GM23338 (cell line): Measurements from ENCODE around the gene SYK. TPM values are rescaled to one million over a fixed set of nuclear protein-coding genes. Genes with fewer than 3 reads are reported as not detected.

Source experiments
- ATAC-seq: fragments of 200-7000 bp; cut with Tn5 transposase; 3 replicates; pipeline ENCODE4 v1.9.1; 2020
- DNase-seq: peaks from one replicate; pipeline ENCODE4 v3.0.0-alpha.2; 2015; ENCODE audit warnings: low spot score
- H2AFZ ChIP-seq: fragments of 200-600 bp; sonication (generic); 2 replicates; pipeline ENCODE4 v1.8.0; 2016; ENCODE audit warnings: antibody characterized with exemption, mild to moderate bottlenecking, moderate library complexity
- H3F3A ChIP-seq: fragments of 200-600 bp; sonication (generic); replicated peaks from 2 replicates; pipeline ENCODE4 v1.8.0; 2017; ENCODE audit warnings: antibody characterized with exemption, mixed run types, low read depth
- H3K27ac ChIP-seq: fragments of 200-600 bp; sonication (generic); 2 replicates; pipeline ENCODE4 v1.6.1; 2016; ENCODE audit warnings: low read depth
- H3K27me3 ChIP-seq: fragments of 200-600 bp; sonication (generic); 2 replicates; pipeline ENCODE4 v1.8.0; 2016; ENCODE audit warnings: mild to moderate bottlenecking, mixed run types, moderate library complexity; ENCODE audit not compliant: insufficient read depth
- H3K36me3 ChIP-seq: fragments of 200-600 bp; sonication (generic); 2 replicates; pipeline ENCODE4 v1.8.0; 2016; ENCODE audit warnings: mild to moderate bottlenecking; ENCODE audit not compliant: insufficient read depth
- H3K4me1 ChIP-seq: fragments of 200-600 bp; sonication (generic); 2 replicates; pipeline ENCODE4 v1.8.0; 2016; ENCODE audit warnings: mild to moderate bottlenecking, moderate library complexity; ENCODE audit not compliant: insufficient read depth
- H3K4me2 ChIP-seq: fragments of 200-600 bp; sonication (generic); 2 replicates; pipeline ENCODE4 v1.7.1; 2017; ENCODE audit warnings: mixed run types
- H3K4me3 ChIP-seq: fragments of 200-600 bp; sonication (generic); 2 replicates; pipeline ENCODE4 v1.6.1; 2016; ENCODE audit warnings: mixed run types
- H3K79me2 ChIP-seq: fragments of 200-600 bp; sonication (generic); replicated peaks from 2 replicates; pipeline ENCODE4 v1.8.0; 2017; ENCODE audit warnings: mild to moderate bottlenecking; ENCODE audit not compliant: insufficient read depth
- H3K9me2 ChIP-seq: fragments of 200-600 bp; sonication (generic); 2 replicates; pipeline ENCODE4 v1.8.0; 2017; ENCODE audit not compliant: insufficient read depth
- H4K20me1 ChIP-seq: fragments of 200-600 bp; sonication (generic); replicated peaks from 2 replicates; pipeline ENCODE4 v1.8.0; 2017; ENCODE audit warnings: mild to moderate bottlenecking; ENCODE audit not compliant: insufficient read depth
- H3K27ac Mint-ChIP-seq: 2 replicates; pipeline ENCODE4 v1.8.0; 2020; ENCODE audit warnings: inconsistent platforms, mild to moderate bottlenecking, moderate library complexity, mixed read lengths
- H3K27me3 Mint-ChIP-seq: 3 replicates; pipeline ENCODE4 v1.8.0; 2022; ENCODE audit warnings: low read depth, mild to moderate bottlenecking, moderate library complexity, mixed read lengths, inconsistent platforms; ENCODE audit not compliant: insufficient read depth, poor library complexity
- H3K36me3 Mint-ChIP-seq: 3 replicates; pipeline ENCODE4 v1.8.0; 2021; ENCODE audit warnings: low read depth, mild to moderate bottlenecking, inconsistent platforms, moderate library complexity, mixed read lengths
- H3K4me1 Mint-ChIP-seq: 3 replicates; pipeline ENCODE4 v1.8.0; 2020; ENCODE audit warnings: mild to moderate bottlenecking, inconsistent platforms, mixed read lengths
- H3K4me3 Mint-ChIP-seq: 3 replicates; pipeline ENCODE4 v1.8.0; 2021; ENCODE audit warnings: moderate library complexity, mild to moderate bottlenecking, inconsistent platforms, mixed read lengths
- H3K9me3 Mint-ChIP-seq: 3 replicates; pipeline ENCODE4 v1.8.0; 2020; ENCODE audit warnings: moderate library complexity, mild to moderate bottlenecking, inconsistent platforms, mixed read lengths
- CREB1 ChIP-seq: fragments of 250-450 bp; sonication (Bioruptor Pico); IDR thresholded peaks from 2 replicates; pipeline ENCODE4 v1.5.0; 2020; ENCODE audit warnings: low read depth, mild to moderate bottlenecking, moderate library complexity
- EZH2 ChIP-seq: fragments of 200-600 bp; sonication (generic); IDR thresholded peaks from one replicate; pipeline ENCODE4 v1.8.0; 2017; ENCODE audit warnings: antibody characterized with exemption, mild to moderate bottlenecking, low read depth; ENCODE audit not compliant: unreplicated experiment
- NANOG ChIP-seq: IDR thresholded peaks from 2 replicates; pipeline ENCODE4 v1.6.1; 2016; ENCODE audit warnings: antibody characterized with exemption, borderline replicate concordance
- ZNF114 ChIP-seq: fragments of 250-450 bp; sonication (Bioruptor Pico); IDR thresholded peaks from 2 replicates; pipeline ENCODE4 v1.5.0; 2020; ENCODE audit warnings: mild to moderate bottlenecking, moderate library complexity
- ZNF462 ChIP-seq: fragments of 250-450 bp; sonication (Bioruptor Pico); IDR thresholded peaks from 2 replicates; pipeline ENCODE4 v1.5.0; 2020; ENCODE audit warnings: mild to moderate bottlenecking, moderate library complexity
- polyA plus RNA-seq: library from polyadenylated mRNA; unstranded; fragments of >200 nt; fragmentation: Nextera tagmentation; extraction: Ambion mirVana; gene quantifications from 2 replicates; pipeline ENCODE4 v1.2.1, GENCODE V29; 2016
- total RNA-seq: library from RNA; depleted of rRNA; stranded (reverse); fragments of >200 nt; shearing (Covaris generic); gene quantifications from 2 replicates; pipeline ENCODE4 v1.2.3, GENCODE V29; 2014
- TF ChIP-seq, protein P1 (sequence below): IDR thresholded peaks from 2 replicates; pipeline ENCODE4 v1.6.1; 2016; ENCODE audit warnings: antibody characterized with exemption

SYK gene
- total and polyA plus RNA-seq, 2 experiments from 2014 or later = 1.5 to 5.8 TPM

- TF ChIP-seq ZNF462 = no peak
Measured at GRCh38 chr9:90821697-90822096, 20.1 kb downstream of the SYK start (continued).

DNA sequence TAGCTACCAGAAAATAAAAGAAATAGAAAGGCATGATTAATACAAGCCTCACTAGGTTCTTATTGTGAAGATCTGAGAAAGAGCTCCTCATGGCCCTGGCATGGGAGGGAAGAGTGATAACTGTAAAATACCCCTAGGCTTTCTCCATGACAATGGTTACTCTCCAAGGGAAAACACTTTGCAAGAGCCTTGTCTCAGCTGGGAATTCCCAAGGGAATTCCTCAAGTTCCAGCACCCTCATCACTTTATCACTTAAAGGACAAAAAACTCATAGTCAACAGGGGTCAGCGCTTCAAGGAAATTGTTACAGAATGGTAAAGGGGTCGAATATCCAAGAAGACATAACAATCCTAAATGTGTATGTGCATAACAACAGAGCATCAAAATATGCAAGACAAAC is 21.2 kb downstream of the SYK start:
- no peaks in the 10 kb centered on the region for H3F3A ChIP-seq
- Mint-ChIP-seq H3K9me3 (peaks cover 33% of the 10 kb centered on the region), H3K27me3 (peaks cover 6% of the 10 kb centered on the region), H3K27ac (no peak overlapping the region), H3K4me3 (no peak overlapping the region), H3K4me1 (no peaks in the 10 kb centered on the region; the same call in 2 of the 3 replicates), H3K36me3 (peaks cover 25% of the 10 kb centered on the region)
- H3K27me3 ChIP-seq = no peaks in the 10 kb centered on the region
- H3K79me2 ChIP-seq = no peaks in the 10 kb centered on the region
- no peaks in the 10 kb centered on the region for H3K4me1 ChIP-seq
- DNase-seq = peak; percentile 43
- peaks cover 6% of the 10 kb centered on the region; the same call in 1 of the 2 replicates for H3K9me2 ChIP-seq
- peak; percentile 67 for ATAC-seq
- no peak overlapping the region for H3K4me2 ChIP-seq
- no peak overlapping the region for H3K4me3 ChIP-seq
- H3K27ac ChIP-seq = no peak overlapping the region
- H4K20me1 ChIP-seq = no peaks in the 10 kb centered on the region
- no peaks in the 10 kb centered on the region for H3K36me3 ChIP-seq
- no peak for TF ChIP-seq ZNF114
- TF ChIP-seq NANOG = no peak
- no peak for TF ChIP-seq CREB1
- no peak for TF ChIP-seq EZH2
- TF ChIP-seq, protein P1, sequence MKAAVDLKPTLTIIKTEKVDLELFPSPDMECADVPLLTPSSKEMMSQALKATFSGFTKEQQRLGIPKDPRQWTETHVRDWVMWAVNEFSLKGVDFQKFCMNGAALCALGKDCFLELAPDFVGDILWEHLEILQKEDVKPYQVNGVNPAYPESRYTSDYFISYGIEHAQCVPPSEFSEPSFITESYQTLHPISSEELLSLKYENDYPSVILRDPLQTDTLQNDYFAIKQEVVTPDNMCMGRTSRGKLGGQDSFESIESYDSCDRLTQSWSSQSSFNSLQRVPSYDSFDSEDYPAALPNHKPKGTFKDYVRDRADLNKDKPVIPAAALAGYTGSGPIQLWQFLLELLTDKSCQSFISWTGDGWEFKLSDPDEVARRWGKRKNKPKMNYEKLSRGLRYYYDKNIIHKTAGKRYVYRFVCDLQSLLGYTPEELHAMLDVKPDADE = no peak
- no peak overlapping the region for H2AFZ ChIP-seq
